Fibroblast of mammary gland (primary cell): ENCODE measurements around the gene TCEAL3.

Experiments
- DNase-seq: peaks from one replicate; pipeline ENCODE4 v3.0.0-alpha.2; 2010; ENCODE audit warnings: low read depth
- H3K4me3 ChIP-seq: 2 replicates; pipeline ENCODE4 v1.5.1; 2011; ENCODE audit warnings: low read depth, mild to moderate bottlenecking, low read length, moderate library complexity; ENCODE audit not compliant: control insufficient read depth
- TF ChIP-seq, protein P1 (sequence below): conservative IDR thresholded peaks from 2 replicates; pipeline ENCODE4 v1.5.1; 2011; ENCODE audit warnings: low read depth, low read length, inconsistent platforms; ENCODE audit not compliant: control insufficient read depth, insufficient read depth

TCEAL3 gene, protein sequence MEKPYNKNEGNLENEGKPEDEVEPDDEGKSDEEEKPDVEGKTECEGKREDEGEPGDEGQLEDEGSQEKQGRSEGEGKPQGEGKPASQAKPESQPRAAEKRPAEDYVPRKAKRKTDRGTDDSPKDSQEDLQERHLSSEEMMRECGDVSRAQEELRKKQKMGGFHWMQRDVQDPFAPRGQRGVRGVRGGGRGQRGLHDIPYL

DNA sequence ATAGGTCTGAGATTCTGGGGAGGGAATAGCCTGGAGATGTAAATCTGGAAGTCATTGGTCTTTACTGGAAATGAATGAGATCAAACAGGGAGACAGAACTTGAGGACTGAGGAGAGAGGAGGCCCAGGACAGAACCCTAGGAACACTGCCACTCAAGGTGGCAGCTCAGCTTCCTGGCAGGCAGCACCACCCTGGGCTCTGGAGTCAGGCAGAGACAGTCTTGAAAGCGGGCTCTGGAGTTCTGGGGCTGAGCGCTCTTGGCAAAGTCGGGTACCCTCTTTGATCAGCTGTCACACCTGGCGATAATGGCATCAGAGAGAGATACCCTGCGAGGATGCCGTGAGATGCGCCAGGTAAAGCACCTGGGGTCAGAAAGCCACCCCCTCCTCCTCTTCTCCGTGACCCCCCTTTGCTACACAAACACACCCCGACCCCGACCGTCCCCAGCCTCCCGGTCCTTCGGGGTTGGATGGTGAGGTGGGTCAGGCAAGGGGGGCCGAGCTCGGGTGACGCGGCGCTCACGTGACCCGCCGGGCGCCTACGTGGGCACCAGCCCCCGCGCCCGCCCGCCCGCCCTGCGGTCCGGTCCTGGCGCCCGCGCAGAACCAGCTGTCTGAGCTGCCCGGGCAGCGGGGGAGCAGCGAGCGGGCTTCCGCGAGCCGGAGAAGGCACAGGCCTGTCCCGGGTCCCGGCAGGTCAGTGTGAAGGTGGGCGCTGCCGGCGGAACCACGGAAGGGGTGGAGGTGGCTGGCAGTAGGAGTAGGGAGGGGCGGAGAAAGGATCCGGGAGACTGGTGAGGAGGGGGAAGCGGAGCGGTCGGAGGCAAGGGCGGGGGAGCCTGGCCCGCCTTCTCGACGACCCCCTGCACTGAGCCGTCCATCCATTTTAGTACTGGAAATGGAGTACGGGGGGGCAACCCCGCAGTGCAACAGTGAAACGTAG is at the start of gene TCEAL3:
Gene TCEAL3, plus strand, starts transcription at position 600 of the 942 bp plus-strand sequence. CDS start 1,102 bp downstream, outside the sequence.
- peak; percentile 23 for DNase-seq

DNA sequence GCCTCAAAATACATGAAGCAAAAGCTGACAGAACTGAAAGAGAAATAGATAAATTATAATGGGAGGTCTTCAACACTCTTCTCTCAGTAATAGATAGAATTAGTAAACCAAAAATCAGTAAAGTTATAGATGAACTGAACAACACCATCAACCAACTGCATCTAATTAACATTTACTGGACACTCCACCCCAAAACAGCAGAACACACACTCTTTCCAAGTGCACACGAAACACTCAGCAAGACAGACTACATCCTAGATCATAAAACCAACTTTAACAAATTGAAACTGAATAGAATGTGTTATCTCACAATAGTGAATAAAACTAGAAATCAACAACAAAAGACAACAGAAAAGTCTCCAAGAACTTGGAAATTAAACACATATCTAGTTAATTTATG is 47.5 kb upstream of the TCEAL3 start:
- TF ChIP-seq, protein P1, sequence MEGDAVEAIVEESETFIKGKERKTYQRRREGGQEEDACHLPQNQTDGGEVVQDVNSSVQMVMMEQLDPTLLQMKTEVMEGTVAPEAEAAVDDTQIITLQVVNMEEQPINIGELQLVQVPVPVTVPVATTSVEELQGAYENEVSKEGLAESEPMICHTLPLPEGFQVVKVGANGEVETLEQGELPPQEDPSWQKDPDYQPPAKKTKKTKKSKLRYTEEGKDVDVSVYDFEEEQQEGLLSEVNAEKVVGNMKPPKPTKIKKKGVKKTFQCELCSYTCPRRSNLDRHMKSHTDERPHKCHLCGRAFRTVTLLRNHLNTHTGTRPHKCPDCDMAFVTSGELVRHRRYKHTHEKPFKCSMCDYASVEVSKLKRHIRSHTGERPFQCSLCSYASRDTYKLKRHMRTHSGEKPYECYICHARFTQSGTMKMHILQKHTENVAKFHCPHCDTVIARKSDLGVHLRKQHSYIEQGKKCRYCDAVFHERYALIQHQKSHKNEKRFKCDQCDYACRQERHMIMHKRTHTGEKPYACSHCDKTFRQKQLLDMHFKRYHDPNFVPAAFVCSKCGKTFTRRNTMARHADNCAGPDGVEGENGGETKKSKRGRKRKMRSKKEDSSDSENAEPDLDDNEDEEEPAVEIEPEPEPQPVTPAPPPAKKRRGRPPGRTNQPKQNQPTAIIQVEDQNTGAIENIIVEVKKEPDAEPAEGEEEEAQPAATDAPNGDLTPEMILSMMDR, result no peak
- H3K4me3 ChIP-seq, result no peak overlapping the region
- DNase-seq, result no peak

More for the DNA sequence above, at the start of gene TCEAL3:
- TF ChIP-seq, protein P1, result no peak
- H3K4me3 ChIP-seq, result peak within 1 kb of the TSS; percentile 67

DNA sequence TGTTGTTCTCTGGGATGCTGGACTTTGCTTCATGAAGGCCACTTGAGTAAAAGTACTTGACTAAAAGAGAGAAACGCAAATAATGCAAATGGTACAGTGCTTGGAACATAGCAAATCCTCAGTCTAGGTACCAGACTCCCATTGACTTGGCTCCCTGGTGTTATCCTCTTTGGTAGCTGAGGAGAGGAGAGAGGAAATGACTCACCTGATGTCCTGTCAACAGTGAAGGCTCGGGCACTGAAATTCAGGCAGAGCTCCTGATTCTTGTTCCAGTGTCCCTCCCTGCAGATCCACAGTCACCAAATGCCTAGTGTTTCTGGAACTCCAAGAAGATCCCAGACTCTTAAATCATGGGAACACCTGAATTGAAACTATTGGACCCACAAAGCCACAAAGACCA is 45.0 kb upstream of the TCEAL3 start:
- TF ChIP-seq, protein P1, result no peak
- peak; percentile 36 for DNase-seq
- no peak overlapping the region for H3K4me3 ChIP-seq

DNA sequence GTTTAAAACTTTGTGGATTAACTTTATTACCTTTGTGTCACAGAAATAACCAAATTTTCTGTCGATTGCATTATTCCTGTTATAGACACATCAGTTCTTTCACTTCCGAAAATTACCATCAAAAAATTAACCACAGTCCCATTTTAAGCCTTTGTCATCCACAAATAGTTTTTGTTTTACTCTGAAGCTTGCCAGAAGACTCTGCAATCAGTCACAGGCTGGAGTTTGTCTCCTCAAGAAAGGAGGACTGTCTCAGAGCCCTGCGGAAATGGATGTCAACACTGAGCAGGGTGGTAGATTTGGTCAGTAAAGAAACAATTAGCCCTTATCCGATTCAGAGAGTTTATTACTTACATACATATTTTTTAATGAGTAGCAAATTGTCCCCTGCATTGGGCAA is 42.6 kb upstream of the TCEAL3 start:
- TF ChIP-seq, protein P1, result no peak
- no peak for DNase-seq
- H3K4me3 ChIP-seq, result no peak overlapping the region

DNA sequence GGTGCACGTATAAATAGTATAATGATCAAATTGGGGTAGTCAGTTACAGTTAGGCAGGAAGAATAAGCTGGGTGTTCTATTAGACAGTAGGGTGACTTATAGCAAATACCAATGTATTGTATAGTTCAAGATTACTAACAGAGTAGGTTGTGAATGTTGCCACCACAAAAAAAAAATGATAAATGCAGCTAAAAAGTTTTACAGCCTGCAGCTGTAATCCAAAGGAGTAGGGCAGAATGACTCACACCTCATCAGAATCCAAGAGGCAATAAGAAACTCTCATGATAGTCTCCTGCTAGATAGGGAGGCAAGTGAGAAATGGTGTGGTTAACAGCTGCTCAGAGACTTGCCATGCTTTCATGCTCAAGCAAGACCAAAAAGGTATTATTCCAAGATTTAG is 42.0 kb upstream of the TCEAL3 start:
- DNase-seq, result peak; percentile 70
- TF ChIP-seq, protein P1, result no peak
- H3K4me3 ChIP-seq, result no peak overlapping the region

DNA sequence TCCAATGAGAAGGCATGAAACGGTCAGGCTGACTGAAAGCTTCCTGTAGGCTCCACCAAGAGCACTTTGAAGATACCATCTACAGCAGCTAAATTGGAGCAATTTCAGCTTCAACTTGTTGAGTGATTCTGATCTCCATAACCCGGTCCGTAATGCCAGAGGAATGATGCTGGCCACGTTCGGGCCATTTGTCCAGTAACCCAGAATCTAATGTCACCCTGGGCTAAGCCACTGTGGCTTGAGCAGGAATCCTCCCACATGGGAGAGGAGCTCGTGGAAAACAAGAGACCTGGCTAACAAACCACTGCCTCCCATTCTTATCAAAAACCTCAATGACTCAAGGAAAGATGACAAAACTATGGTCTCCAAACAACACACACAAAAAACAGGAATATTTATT is 36.6 kb upstream of the TCEAL3 start:
- no peak for DNase-seq
- H3K4me3 ChIP-seq, result no peak overlapping the region
- TF ChIP-seq, protein P1, result no peak
